MM.1S (cell line): ENCODE data around the gene TNFRSF25.

ENCODE experiments used
- EZH2phosphoT487 ChIP-seq: fragments of 300-600 bp; sonication (generic); IDR thresholded peaks from 2 replicates; pipeline ENCODE4 v1.6.1; 2018; ENCODE audit warnings: antibody characterized with exemption, low read length
- TF ChIP-seq, protein P1 (sequence below): fragments of 300-600 bp; sonication (generic); IDR thresholded peaks from 2 replicates; pipeline ENCODE4 v1.5.1; 2016; ENCODE audit warnings: antibody characterized with exemption, low read length, mixed read lengths

DNA sequence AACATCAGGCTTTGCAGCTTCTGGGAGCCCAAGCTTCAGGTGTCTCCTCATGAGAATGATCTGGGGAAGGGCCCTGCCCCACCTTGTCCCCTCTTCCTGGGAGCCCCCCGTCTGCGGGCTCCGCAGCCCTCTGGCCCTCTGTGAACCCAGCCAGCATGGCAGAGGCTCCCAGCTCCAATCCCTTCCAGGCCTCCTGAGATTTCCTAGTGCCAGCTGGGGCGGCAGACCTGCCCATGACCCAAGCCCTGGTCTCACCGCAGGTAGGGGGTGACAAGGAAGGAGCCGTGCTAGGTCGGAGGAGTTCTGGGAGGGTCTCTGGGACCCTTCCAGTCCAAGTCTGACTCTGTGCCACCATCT is 17.8 kb upstream of the TNFRSF25 start:
- TF ChIP-seq, protein P1, sequence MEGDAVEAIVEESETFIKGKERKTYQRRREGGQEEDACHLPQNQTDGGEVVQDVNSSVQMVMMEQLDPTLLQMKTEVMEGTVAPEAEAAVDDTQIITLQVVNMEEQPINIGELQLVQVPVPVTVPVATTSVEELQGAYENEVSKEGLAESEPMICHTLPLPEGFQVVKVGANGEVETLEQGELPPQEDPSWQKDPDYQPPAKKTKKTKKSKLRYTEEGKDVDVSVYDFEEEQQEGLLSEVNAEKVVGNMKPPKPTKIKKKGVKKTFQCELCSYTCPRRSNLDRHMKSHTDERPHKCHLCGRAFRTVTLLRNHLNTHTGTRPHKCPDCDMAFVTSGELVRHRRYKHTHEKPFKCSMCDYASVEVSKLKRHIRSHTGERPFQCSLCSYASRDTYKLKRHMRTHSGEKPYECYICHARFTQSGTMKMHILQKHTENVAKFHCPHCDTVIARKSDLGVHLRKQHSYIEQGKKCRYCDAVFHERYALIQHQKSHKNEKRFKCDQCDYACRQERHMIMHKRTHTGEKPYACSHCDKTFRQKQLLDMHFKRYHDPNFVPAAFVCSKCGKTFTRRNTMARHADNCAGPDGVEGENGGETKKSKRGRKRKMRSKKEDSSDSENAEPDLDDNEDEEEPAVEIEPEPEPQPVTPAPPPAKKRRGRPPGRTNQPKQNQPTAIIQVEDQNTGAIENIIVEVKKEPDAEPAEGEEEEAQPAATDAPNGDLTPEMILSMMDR: no peak
- no peak for TF ChIP-seq EZH2phosphoT487
